Nephron (organoid): Measurements from ENCODE around the gene SHLD1.
A peak's percentile ranks its signal among the peaks of the same experiment; 100 is the strongest.
"Not testable (repeated sequence)": the region's sequence is repeated elsewhere in the genome, so short reads cannot be mapped to it uniquely, and the experiment has no call there.

Source experiments
- H3K27ac Mint-ChIP-seq, 3 experiments: 2 replicates each; pipeline ENCODE4 v1.8.0; 2020; ENCODE audit warnings: mixed read lengths in 3 of 3, mild to moderate bottlenecking in 2 of 3, moderate library complexity in 1 of 3
- H3K27me3 Mint-ChIP-seq: 2 replicates; pipeline ENCODE4 v1.8.0; 2021; ENCODE audit warnings: low read depth, mild to moderate bottlenecking, moderate library complexity, mixed read lengths
- H3K36me3 Mint-ChIP-seq: 2 replicates; pipeline ENCODE4 v1.8.0; 2020; ENCODE audit warnings: low read depth, mixed read lengths
- H3K4me1 Mint-ChIP-seq: 2 replicates; pipeline ENCODE4 v1.8.0; 2020; ENCODE audit warnings: mixed read lengths
- H3K4me3 Mint-ChIP-seq, 3 experiments: 2 replicates each; pipeline ENCODE4 v1.8.0; 2020; ENCODE audit warnings: mild to moderate bottlenecking in 3 of 3, mixed read lengths in 3 of 3, moderate library complexity in 2 of 3
- H3K9me3 Mint-ChIP-seq: 2 replicates; pipeline ENCODE4 v1.8.0; 2020; ENCODE audit warnings: mixed read lengths
- TF ChIP-seq, protein P1 (sequence below), 3 experiments: fragments of 200-600 bp; sonication (generic); IDR thresholded peaks; one replicate each; pipeline ENCODE4 v1.5.0; 2021; ENCODE audit warnings: antibody characterized with exemption in 3 of 3; ENCODE audit not compliant: unreplicated experiment in 3 of 3

The SHLD1 gene

DNA sequence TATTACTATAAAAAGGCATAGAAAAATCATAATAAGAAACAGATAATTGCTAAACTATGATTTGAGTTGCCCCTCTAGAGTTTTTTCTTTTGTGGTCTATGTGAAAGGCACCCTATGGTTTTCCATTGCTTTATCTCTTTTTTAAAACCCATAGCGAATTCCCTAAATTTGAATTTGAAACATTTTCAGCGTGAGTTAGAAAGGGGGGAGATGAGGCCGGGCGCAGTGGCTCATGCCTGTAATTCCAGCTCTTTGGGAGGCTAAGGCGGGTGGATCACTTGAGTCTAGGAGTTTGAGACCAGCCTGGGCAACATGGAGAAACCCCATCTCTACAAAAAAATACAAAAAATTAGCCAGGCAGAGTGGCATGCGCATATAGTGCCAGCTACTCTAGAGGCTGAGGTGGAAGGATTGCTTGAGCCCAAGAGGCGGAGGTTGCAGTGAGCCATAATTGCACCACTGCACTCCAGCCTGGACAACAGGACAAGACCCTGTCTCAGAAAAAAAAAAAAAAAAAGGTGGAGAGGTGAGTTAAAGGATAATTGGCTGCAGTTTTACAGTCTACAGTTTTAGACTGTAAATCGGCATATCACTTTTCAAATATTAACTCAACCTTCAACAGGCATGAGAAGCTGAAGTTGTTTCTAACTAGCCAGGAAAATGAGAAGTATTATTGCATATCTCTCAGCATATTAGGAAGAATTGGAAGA lies 46.3 kb downstream of the SHLD1 start:
- Mint-ChIP-seq H3K27ac (peak overlapping the region; percentile 63 to 89 (median 85)), H3K4me3 (no peak overlapping the region), H3K36me3 (peaks cover 11% of the 10 kb centered on the region), H3K4me1 (no peaks in the 10 kb centered on the region), H3K9me3 (no peaks in the 10 kb centered on the region), H3K27me3 (no peaks in the 10 kb centered on the region)
- TF ChIP-seq, protein P1, sequence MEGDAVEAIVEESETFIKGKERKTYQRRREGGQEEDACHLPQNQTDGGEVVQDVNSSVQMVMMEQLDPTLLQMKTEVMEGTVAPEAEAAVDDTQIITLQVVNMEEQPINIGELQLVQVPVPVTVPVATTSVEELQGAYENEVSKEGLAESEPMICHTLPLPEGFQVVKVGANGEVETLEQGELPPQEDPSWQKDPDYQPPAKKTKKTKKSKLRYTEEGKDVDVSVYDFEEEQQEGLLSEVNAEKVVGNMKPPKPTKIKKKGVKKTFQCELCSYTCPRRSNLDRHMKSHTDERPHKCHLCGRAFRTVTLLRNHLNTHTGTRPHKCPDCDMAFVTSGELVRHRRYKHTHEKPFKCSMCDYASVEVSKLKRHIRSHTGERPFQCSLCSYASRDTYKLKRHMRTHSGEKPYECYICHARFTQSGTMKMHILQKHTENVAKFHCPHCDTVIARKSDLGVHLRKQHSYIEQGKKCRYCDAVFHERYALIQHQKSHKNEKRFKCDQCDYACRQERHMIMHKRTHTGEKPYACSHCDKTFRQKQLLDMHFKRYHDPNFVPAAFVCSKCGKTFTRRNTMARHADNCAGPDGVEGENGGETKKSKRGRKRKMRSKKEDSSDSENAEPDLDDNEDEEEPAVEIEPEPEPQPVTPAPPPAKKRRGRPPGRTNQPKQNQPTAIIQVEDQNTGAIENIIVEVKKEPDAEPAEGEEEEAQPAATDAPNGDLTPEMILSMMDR (IDR thresholded peaks at IDR 0.05; ENCODE audit: unreplicated experiment in 3 of 3): no peak

DNA sequence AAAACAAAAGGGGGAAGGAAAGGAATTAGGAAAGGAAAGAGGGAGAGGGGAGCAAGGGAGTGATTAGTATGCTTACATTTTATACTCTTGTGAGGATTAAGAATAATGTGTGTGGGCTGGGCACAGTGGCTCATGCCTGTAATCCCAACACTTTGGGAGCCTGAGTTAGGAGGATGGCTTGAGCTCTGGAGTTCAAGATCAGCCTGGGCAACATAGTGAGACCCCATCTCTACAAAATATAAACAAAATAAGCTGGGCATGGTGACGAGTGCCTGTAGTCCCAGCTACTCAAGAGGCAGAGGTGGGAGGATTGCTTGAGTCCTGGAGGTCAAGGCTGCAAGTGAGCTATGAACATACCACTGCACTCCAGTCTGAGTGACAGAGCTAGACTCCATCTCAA lies 47.0 kb downstream of the SHLD1 start:
- Mint-ChIP-seq H3K27me3 (no peaks in the 10 kb centered on the region), H3K4me3 (no peak overlapping the region), H3K36me3 (peaks cover 5% of the 10 kb centered on the region), H3K4me1 (no peaks in the 10 kb centered on the region), H3K27ac (peak overlapping the region; percentile 63 to 89 (median 85)), H3K9me3 (no peaks in the 10 kb centered on the region)
- TF ChIP-seq, protein P1 (IDR thresholded peaks at IDR 0.05; ENCODE audit: unreplicated experiment in 3 of 3): no peak

DNA sequence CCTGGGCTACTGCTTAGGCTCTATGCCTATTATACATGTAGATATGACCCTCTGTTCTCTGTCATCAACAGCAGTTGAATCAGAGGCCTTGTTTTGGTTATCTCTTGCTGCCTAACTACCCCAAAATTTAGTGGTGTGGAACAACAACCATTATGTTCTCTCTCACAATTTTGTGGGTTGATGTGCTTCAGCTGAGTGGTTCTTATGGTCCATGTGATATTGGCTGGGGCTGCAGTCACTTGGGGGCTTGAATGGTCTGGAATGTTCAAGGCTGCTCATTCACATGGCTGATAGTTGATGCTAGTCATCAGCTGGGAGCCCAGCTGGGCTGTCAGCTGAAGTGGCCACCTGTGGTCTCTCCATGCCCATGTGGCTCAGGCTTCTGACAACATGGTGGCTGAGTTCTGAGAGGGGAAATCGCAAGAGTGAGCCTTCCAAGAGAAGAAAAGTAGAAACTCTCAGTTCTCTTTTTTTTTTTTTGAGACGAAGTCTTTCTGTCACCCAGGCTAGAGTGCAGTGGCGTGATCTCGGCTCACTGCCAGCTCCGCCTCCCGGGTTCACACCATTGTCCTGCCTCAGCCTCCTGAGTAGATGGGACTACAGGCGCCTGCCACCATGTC lies 47.8 kb downstream of the SHLD1 start:
- TF ChIP-seq, protein P1 (IDR thresholded peaks at IDR 0.05; ENCODE audit: unreplicated experiment in 3 of 3): no peak
- H3K9me3 Mint-ChIP-seq: no peaks in the 10 kb centered on the region
- peak overlapping the region; percentile 27 to 74 (median 63) for H3K27ac Mint-ChIP-seq
- no peak overlapping the region for H3K4me3 Mint-ChIP-seq
- no peaks in the 10 kb centered on the region for H3K4me1 Mint-ChIP-seq
- no peaks in the 10 kb centered on the region for H3K27me3 Mint-ChIP-seq
- peaks cover 5% of the 10 kb centered on the region for H3K36me3 Mint-ChIP-seq

DNA sequence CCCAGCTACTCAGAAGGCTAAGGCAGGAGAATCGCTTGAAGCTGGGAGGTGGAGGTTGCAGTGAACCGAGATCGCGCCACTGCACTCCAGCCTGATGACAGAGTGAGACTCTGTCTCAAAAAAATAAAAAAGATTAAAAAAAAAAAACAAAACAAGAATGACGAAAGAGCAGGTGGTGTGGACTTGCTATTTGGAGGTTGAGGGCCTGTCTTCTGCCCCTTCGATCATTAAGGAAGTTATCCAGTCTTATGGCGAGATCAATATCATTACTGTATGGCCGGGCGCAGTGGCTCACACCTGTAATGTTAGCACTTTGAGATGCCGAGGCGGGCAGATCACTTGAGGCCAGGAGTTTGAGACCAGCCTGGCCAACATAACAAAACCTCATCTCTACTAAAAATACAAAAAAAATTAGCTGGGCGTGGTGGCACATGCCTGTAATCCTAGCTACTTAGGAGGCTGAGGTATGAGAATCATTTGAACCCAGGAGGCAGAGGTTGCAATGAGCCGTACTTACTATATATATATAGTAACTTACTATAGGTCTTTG lies 53.6 kb downstream of the SHLD1 start:
- not testable (repeated sequence) for H3K9me3 Mint-ChIP-seq, H3K36me3 Mint-ChIP-seq, H3K4me3 Mint-ChIP-seq, H3K4me1 Mint-ChIP-seq, H3K27ac Mint-ChIP-seq, H3K27me3 Mint-ChIP-seq

DNA sequence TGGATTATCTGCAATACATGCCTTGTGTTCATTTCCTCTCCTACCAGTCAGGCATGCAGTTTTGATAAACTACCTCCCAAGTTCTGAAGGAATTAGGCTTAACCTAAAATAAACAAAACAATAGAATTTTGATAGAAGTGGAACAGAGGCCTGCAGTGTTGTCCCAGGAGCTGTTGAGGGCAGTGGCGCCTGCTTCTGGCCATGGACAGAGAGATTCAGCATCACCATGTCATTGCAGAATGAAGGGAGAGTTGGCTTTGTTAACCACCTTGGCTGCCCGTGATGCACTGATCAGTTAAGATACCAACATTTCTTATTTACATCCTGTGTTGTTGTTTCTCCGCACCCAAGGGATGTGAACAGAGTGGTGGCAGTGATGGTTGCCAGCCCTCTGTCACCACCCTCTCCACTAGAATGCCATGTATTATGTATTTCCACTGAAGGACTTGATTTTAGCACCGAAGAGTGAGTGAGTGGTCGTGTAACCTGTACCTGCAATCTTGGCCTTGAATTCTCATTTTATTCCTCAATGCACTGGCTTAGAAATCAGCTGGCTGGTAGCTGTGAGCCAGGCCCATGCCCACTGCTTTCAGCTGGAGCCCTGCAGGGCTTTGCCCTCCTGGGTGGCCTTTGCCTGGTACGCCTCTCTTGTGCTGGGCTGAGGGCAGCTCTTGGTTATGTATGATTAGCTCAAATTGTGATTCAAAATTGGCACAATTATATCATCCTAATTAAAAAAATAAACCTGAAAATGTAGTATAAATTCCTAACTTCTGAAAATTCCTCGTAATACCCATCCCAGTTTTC lies 56.5 kb downstream of the SHLD1 start:
- no peak overlapping the region for H3K27ac Mint-ChIP-seq
- no peaks in the 10 kb centered on the region for H3K9me3 Mint-ChIP-seq
- H3K27me3 Mint-ChIP-seq: no peaks in the 10 kb centered on the region
- no peaks in the 10 kb centered on the region for H3K36me3 Mint-ChIP-seq
- TF ChIP-seq, protein P1 (IDR thresholded peaks at IDR 0.05; ENCODE audit: unreplicated experiment in 3 of 3): no peak
- no peak overlapping the region for H3K4me3 Mint-ChIP-seq
- H3K4me1 Mint-ChIP-seq: no peaks in the 10 kb centered on the region

DNA sequence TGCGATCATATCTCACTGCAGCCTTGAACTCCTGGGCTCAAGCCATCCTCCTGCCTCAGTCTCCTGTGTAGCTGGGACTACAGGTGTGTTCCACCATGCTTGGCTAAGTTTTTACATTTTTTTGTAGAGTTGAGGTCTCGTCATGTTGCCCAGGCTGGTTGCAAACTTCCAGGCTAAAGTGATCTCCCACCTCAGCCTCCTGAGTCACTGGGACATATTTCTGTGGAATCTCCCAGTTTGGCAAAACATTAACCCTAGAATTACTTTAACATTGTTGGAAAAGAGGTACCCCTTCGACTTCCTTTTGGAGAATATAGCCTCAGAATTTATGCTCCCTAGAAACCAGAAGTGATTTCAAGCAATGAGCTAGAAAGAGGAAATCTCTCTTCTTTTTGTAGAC lies 57.2 kb downstream of the SHLD1 start:
- Mint-ChIP-seq H3K27ac (no peak overlapping the region), H3K36me3 (no peaks in the 10 kb centered on the region), H3K4me3 (no peak overlapping the region), H3K9me3 (no peaks in the 10 kb centered on the region), H3K27me3 (no peaks in the 10 kb centered on the region), H3K4me1 (no peaks in the 10 kb centered on the region)
- TF ChIP-seq, protein P1 (IDR thresholded peaks at IDR 0.05; ENCODE audit: unreplicated experiment in 3 of 3): no peak
